NB4 (cell line): ENCODE measurements around the gene SNX25.

Source experiments
- CTCF ChIP-seq: IDR thresholded peaks from one replicate; pipeline ENCODE4 v1.5.1; 2012; ENCODE audit warnings: low read depth, low read length
- MYC ChIP-seq: IDR thresholded peaks from 2 replicates; pipeline ENCODE4 v1.6.1; 2011; ENCODE audit warnings: low read depth, low read length
- TF ChIP-seq, protein P1 (sequence below): IDR thresholded peaks from 2 replicates; pipeline ENCODE4 v1.6.1; 2011; ENCODE audit warnings: low read depth, low read length

- TF ChIP-seq, protein P1, sequence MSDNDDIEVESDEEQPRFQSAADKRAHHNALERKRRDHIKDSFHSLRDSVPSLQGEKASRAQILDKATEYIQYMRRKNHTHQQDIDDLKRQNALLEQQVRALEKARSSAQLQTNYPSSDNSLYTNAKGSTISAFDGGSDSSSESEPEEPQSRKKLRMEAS: no peak
- TF ChIP-seq CTCF: no peak
- TF ChIP-seq MYC: no peak
Observed at GRCh38 chr4:185282968-185283367, 73.6 kb downstream of the SNX25 start.
